K562 (cell line): Measurements from ENCODE around the gene PSMB8. TPM values are rescaled to one million over a fixed set of nuclear protein-coding genes. Genes with fewer than 3 reads are reported as not detected.
A peak's percentile ranks its signal among the peaks of the same experiment; 100 is the strongest.

ENCODE experiments used
- ATAC-seq: fragments of 200-7000 bp; cut with Tn5 transposase; 3 replicates; pipeline ENCODE4 v1.9.1; 2020; ENCODE audit warnings: moderate library complexity
- BruUV-seq: library from RNA; stranded (reverse); fragments of 400-500 nt; replicated peaks from 2 replicates; lab custom pipeline; 2021; lab: Mats Ljungman, UMichigan
- CTCF ChIA-PET: fragments of 300-600 bp; formaldehyde crosslinking; extraction: SDS; loops from one replicate; lab custom pipeline; 2021; ENCODE audit warnings: low intra/inter-chr PET ratio; lab: Yijun Ruan, JAX
- POLR2A ChIA-PET: fragments of 300-600, 350-650 bp; sonication (Branson Sonifier 250); formaldehyde crosslinking; extraction: SDS; loops from one replicate; lab custom pipeline; 2021; ENCODE audit warnings: antibody characterized with exemption, inconsistent platforms; lab: Yijun Ruan, JAX
- DNase-seq, 4 experiments: peaks; one replicate each; pipeline versions ENCODE4 v3.0.0 to v3.0.0-alpha.2; 2011 to 2018; ENCODE audit warnings: low spot score in 3 of 4, mixed read lengths in 3 of 4; ENCODE audit errors: extremely low read depth in 1 of 4
- FAIRE-seq: peaks from 2 replicates; lab custom pipeline; 2011; peaks lifted over from hg19 to GRCh38; lab: Jason Lieb, UNC
- H2AFZ ChIP-seq: 2 replicates; pipeline ENCODE4 v1.6.0; 2011; ENCODE audit warnings: low read depth, low read length, control low read depth, inconsistent platforms
- H3K27ac ChIP-seq: fragments of 200-600 bp; 3 replicates; pipeline ENCODE4 v1.8.0; 2011; ENCODE audit warnings: low read depth, mild to moderate bottlenecking, control low read depth, inconsistent platforms, low read length, moderate library complexity, mixed read lengths; ENCODE audit errors: extremely low read depth
- H3K27me3 ChIP-seq, 2 experiments: fragments of 300-600 bp in 1 of 2; 2 replicates in 1 of 2; 3 replicates in 1 of 2; pipeline versions ENCODE4 v1.6.0 to v1.8.0; 2011; ENCODE audit warnings: inconsistent platforms in 2 of 2, low read length in 2 of 2, mild to moderate bottlenecking in 1 of 2, mixed read lengths in 1 of 2, moderate library complexity in 1 of 2; ENCODE audit not compliant: control insufficient read depth in 2 of 2, insufficient read depth in 2 of 2
- H3K36me3 ChIP-seq: fragments of 300-600 bp; 3 replicates; pipeline ENCODE4 v1.8.0; 2011; ENCODE audit warnings: mild to moderate bottlenecking, low read length, inconsistent platforms; ENCODE audit not compliant: control insufficient read depth, insufficient read depth
- H3K4me1 ChIP-seq, 2 experiments: fragments of 200-600 bp in 1 of 2; replicated peaks in 1 of 2; 2 replicates in 1 of 2; 3 replicates in 1 of 2; pipeline versions ENCODE4 v1.5.1 to v1.8.0; 2011; ENCODE audit warnings: inconsistent platforms in 2 of 2, low read length in 2 of 2, mild to moderate bottlenecking in 1 of 2, mixed read lengths in 1 of 2, moderate library complexity in 1 of 2; ENCODE audit not compliant: control insufficient read depth in 2 of 2, insufficient read depth in 2 of 2
- H3K4me2 ChIP-seq: 2 replicates; pipeline ENCODE4 v1.6.1; 2011; ENCODE audit warnings: low read length, control low read depth, inconsistent platforms, mixed read lengths; ENCODE audit not compliant: insufficient read depth
- H3K4me3 ChIP-seq: fragments of 200-600 bp; sonication (generic), shearing (Covaris generic); 2 replicates; pipeline ENCODE4 v1.5.1; 2016; ENCODE audit warnings: control low read depth, inconsistent platforms
- H3K79me2 ChIP-seq: fragments of 200-600 bp; 3 replicates; pipeline ENCODE4 v1.8.0; 2011; ENCODE audit warnings: low read length, inconsistent platforms; ENCODE audit not compliant: control insufficient read depth, insufficient read depth
- H3K9ac ChIP-seq, 2 experiments: 2 replicates each; pipeline versions ENCODE4 v1.6.0 to v1.6.1; 2011; ENCODE audit warnings: low read depth in 2 of 2, low read length in 2 of 2, control low read depth in 1 of 2, inconsistent platforms in 1 of 2, mild to moderate bottlenecking in 1 of 2, mixed read lengths in 1 of 2; ENCODE audit not compliant: insufficient read depth in 1 of 2
- H3K9me1 ChIP-seq: one replicate; pipeline ENCODE4 v1.6.0; 2011; ENCODE audit warnings: inconsistent platforms, mild to moderate bottlenecking, low read length, moderate library complexity; ENCODE audit not compliant: control insufficient read depth, insufficient read depth
- H3K9me3 ChIP-seq: replicated peaks from 2 replicates; pipeline ENCODE4 v1.5.1; 2011; ENCODE audit warnings: low read depth, low read length, inconsistent platforms; ENCODE audit not compliant: control insufficient read depth, insufficient read depth
- H4K20me1 ChIP-seq: replicated peaks from 2 replicates; pipeline ENCODE4 v1.6.1; 2011; ENCODE audit warnings: low read length, inconsistent platforms, mixed read lengths; ENCODE audit not compliant: control insufficient read depth, insufficient read depth
- CTCF ChIP-seq, 3 experiments: IDR thresholded peaks in 2 of 3; conservative IDR thresholded peaks in 1 of 3; 2 replicates each; pipeline ENCODE4 v1.5.1; 2011 to 2012; ENCODE audit warnings: low read length in 3 of 3, mild to moderate bottlenecking in 3 of 3, control low read depth in 2 of 3, improper control_type of control experiment in 1 of 3, inconsistent platforms in 1 of 3, low read depth in 1 of 3, mixed read lengths in 1 of 3, moderate library complexity in 1 of 3; ENCODE audit not compliant: insufficient read depth in 2 of 3
- DEAF1 ChIP-seq: fragments of 450-650 bp; formaldehyde crosslinking; IDR thresholded peaks from 2 replicates; pipeline ENCODE4 v1.4.0; 2020; ENCODE audit warnings: mild to moderate bottlenecking, moderate library complexity
- ETV5 ChIP-seq: sonication (generic); formaldehyde crosslinking; IDR thresholded peaks from 2 replicates; pipeline ENCODE4 v1.4.0; 2020; ENCODE audit warnings: low read depth, mild to moderate bottlenecking, missing genetic modification reagents
- FOSL1 ChIP-seq: fragments of 200-800 bp; sonication (Bioruptor generic); conservative IDR thresholded peaks from 2 replicates; pipeline ENCODE4 v1.6.1; 2016; ENCODE audit warnings: missing genetic modification characterization, missing compliant biosample characterization
- MED1 ChIP-seq: sonication (generic); formaldehyde crosslinking; IDR thresholded peaks from 2 replicates; pipeline ENCODE4 v1.8.1; 2023; ENCODE audit warnings: missing genetic modification reagents, borderline replicate concordance
- NRF1 ChIP-seq, 2 experiments: fragments of 450-650 bp; IDR thresholded peaks in 1 of 2; conservative IDR thresholded peaks in 1 of 2; 2 replicates each; pipeline ENCODE4 v1.6.1; 2014; ENCODE audit warnings: mild to moderate bottlenecking in 2 of 2
- PCBP2 ChIP-seq: fragments of 200-400 bp; formaldehyde crosslinking; IDR thresholded peaks from 2 replicates; pipeline ENCODE4 v1.6.1; 2018; ENCODE audit warnings: low read length, low read depth, mild to moderate bottlenecking, moderate library complexity; ENCODE audit not compliant: poor library complexity, severe bottlenecking
- RAD21 ChIP-seq, 2 experiments: fragments of 250-450 bp in 1 of 2; fragments of 450-650 bp in 1 of 2; sonication (Bioruptor Pico) in 1 of 2; formaldehyde crosslinking in 1 of 2; IDR thresholded peaks in 1 of 2; conservative IDR thresholded peaks in 1 of 2; 2 replicates each; pipeline versions ENCODE4 v1.4.0 to v1.8.0; 2020 to 2022; ENCODE audit warnings: mild to moderate bottlenecking in 2 of 2, moderate library complexity in 1 of 2
- SMAD4 ChIP-seq: fragments of 250-450 bp; sonication (Bioruptor Pico); conservative IDR thresholded peaks from 2 replicates; pipeline ENCODE4 v1.8.0; 2021; ENCODE audit warnings: inconsistent platforms, mild to moderate bottlenecking, moderate library complexity
- SMC3 ChIP-seq: conservative IDR thresholded peaks from 2 replicates; pipeline ENCODE4 v1.6.1; 2011; ENCODE audit warnings: low read depth, low read length, improper control_type of control experiment; ENCODE audit not compliant: insufficient read depth
- ZNF436 ChIP-seq: fragments of 250-450, 450-650 bp; sonication (Bioruptor Pico); formaldehyde crosslinking; IDR thresholded peaks from 2 replicates; pipeline ENCODE4 v1.7.0; 2020; ENCODE audit warnings: mild to moderate bottlenecking
- WGBS: fragments of 100-300 bp; shearing (Covaris generic); methylation state at CpG from one replicate; pipeline ENCODE4 v1.1.6; 2016; ENCODE audit warnings: low coverage, mixed read lengths; ENCODE audit not compliant: insufficient coverage; ENCODE audit errors: missing lambda C conversion rate; 5-methylcytosine and 5-hydroxymethylcytosine counted together
- in situ Hi-C: fragments of 300-500 bp; cut with MboI; formaldehyde crosslinking; loops from 4 replicates; pipeline ENCODE4 v1.15.0; 2018; ENCODE audit warnings: inconsistent platforms, mixed read lengths
- intact Hi-C: fragments of 100-400 bp; cut with micrococcal nuclease; formaldehyde crosslinking; loops from 2 replicates; pipeline ENCODE4 v1.14.2; 2022
- polyA plus RNA-seq, 8 experiments: library from polyadenylated mRNA; depleted of rRNA in 4 of 8; stranded (reverse) in 5 of 8; unstranded in 3 of 8; fragments of >200 nt; fragmentation: Nextera tagmentation in 2 of 8; fragmentation: Illumina TruSeq in 1 of 8; extraction: Ambion mirVana in 2 of 8; extraction: Trizol in 1 of 8; gene quantifications; 2 replicates each; pipeline versions ENCODE4 v1.2.1 to v1.2.3, GENCODE V29; 2011 to 2014; ENCODE audit warnings: inconsistent platforms in 1 of 8, missing spikeins in 1 of 8
- total RNA-seq, 7 experiments: library from RNA; depleted of rRNA in 6 of 7; stranded (reverse); fragments of >200 nt in 6 of 7; fragmentation: Illumina TruSeq in 2 of 7; extraction: Trizol in 2 of 7; gene quantifications; 2 replicates each; pipeline versions ENCODE4 v1.2.1 to v1.2.3, GENCODE V29; 2011 to 2021; ENCODE audit warnings: low replicate concordance in 1 of 7
- TF ChIP-seq, protein P1 (sequence below): fragments of 250-450 bp; sonication (Bioruptor Pico); IDR thresholded peaks from 2 replicates; pipeline ENCODE4 v1.5.1; 2021; ENCODE audit warnings: mild to moderate bottlenecking

The PSMB8 gene
- total and polyA plus RNA-seq, 9 of the 15 experiments (the other 6 are each of a cell fraction or from before 2014, with no cell fraction given), result 0.71 to 4.0 (median 2.4) TPM

DNA sequence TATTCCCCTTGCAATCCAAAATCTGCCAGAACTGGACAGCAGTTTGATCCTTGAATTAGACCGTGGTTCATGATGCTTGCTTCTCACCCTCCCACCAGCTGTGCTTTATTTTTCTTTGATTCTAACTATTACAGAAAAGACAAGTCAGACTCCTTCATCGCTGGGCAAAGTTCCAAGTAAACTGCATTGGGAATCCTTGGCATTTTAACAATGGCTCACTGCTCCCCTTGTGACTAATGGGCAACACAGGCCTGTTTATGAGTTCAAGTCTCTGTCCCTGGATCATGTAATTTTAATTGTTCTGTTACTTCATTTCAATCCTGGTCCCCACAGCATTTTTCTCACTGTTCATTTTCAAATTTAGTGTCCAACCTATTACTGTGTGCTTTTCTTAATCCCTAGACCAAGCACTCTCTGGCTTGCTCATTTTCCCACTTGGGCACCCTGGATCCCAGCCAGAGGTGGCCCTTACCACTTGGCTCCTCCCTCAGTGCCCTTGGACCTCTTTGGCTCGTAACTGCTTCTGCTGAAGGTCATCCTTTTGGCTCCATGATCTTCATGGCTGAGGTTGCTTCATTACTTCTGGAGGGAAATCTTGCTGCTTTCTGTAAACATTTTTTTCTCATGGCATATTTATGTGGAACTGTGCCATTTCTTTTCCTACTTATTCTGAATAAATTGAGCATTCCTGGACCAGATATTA lies 43.0 kb upstream of the PSMB8 start (continued):
- TF ChIP-seq ZNF436 (CRISPR knock-in tag), result no peak
- TF ChIP-seq, protein P1, sequence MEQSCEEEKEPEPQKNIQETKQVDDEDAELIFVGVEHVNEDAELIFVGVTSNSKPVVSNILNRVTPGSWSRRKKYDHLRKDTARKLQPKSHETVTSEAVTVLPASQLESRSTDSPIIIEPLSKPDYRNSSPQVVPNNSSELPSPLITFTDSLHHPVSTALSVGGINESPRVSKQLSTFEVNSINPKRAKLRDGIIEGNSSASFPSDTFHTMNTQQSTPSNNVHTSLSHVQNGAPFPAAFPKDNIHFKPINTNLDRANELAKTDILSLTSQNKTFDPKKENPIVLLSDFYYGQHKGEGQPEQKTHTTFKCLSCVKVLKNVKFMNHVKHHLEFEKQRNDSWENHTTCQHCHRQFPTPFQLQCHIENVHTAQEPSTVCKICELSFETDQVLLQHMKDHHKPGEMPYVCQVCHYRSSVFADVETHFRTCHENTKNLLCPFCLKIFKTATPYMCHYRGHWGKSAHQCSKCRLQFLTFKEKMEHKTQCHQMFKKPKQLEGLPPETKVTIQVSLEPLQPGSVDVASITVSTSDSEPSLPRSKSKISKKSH, result no peak
- TF ChIP-seq SMAD4, result no peak

GRCh38 chr6:32885698-32886286 lies 41.9 kb upstream of the PSMB8 start:
- Histone ChIP-seq H2AFZ (no peak overlapping the region), H3K9me1 (no peaks in the 10 kb centered on the region), H3K9me3 (no peaks in the 10 kb centered on the region), H3K79me2 (no peaks in the 10 kb centered on the region), H4K20me1 (no peaks in the 10 kb centered on the region), H3K4me2 (no peak overlapping the region), H3K4me3 (no peak overlapping the region), H3K27me3 (peaks cover 8 to 13% of the 10 kb centered on the region in 2 experiments; a peak in 4 of 5 replicates), H3K36me3 (no peaks in the 10 kb centered on the region), H3K27ac (no peak overlapping the region), H3K9ac (no peak overlapping the region), H3K4me1 (no peaks in the 10 kb centered on the region)
- FAIRE-seq (peak; percentile 74), ATAC-seq (peak; percentile 81), DNase-seq (peak in 3 of 4 experiments; percentile 31 to 78 (median 63))
- intact Hi-C loops (loop anchor here (1.0 to 10.0 kb wide), 3 partner anchors 62 to 209 kb away; no protein-coding TSS in a partner anchor), in situ Hi-C loops (loop anchor here (5.0 kb wide), 1 partner anchor 102 kb away; no protein-coding TSS in a partner anchor)
- ChIA-PET POLR2A (interaction anchor here (0.6 to 1.0 kb wide), 2 partner anchors 66 to 99 kb away, joined by 3 read pairs; no protein-coding TSS in a partner anchor), CTCF (interaction anchor here (0.6 to 4.0 kb wide), 12 partner anchors 18 to 206 kb away, joined by 3 to 84 read pairs (median 4); no protein-coding TSS in a partner anchor)
- WGBS, result 19% methylated on average over 4 of the region's 4 CpGs
- BruUV-seq, result no TSS peak
- TF ChIP-seq RAD21 (CRISPR knock-in tag; conservative IDR thresholded peaks at IDR 0.05 in 1 of 2, IDR thresholded peaks at IDR 0.05 in 1 of 2) (peak; percentile 91 to 93), PCBP2 (no peak), MED1 (CRISPR knock-in tag) (no peak), DEAF1 (CRISPR knock-in tag) (peak; percentile 79), NRF1 (conservative IDR thresholded peaks at IDR 0.05 in 1 of 2, IDR thresholded peaks at IDR 0.05 in 1 of 2) (no peak), FOSL1 (no peak), SMC3 (peak; percentile 72), ETV5 (CRISPR knock-in tag) (no peak), CTCF (IDR thresholded peaks at IDR 0.05 in 2 of 3, conservative IDR thresholded peaks at IDR 0.05 in 1 of 3; ENCODE audit: insufficient read depth in 2 of 3, low read depth in 1 of 3, low read length in 3 of 3) (peak; percentile 39 to 87 (median 56); a peak in 4 of 6 replicates)
